ENCODE data around the gene OR10H3. TPM values are rescaled to one million over a fixed set of nuclear protein-coding genes. Genes with fewer than 3 reads are reported as not detected.

Gene OR10H3
- total RNA-seq, 2 donors from 2014 or later = not detected

Other genes with a start within 250 kb of the OR10H3 start
- under 1 TPM in 1 of 2 donors, not detected in 1; 0.72 TPM for gene CYP4F22, start 229.5 kb upstream of the OR10H3 start, total RNA-seq
- gene CYP4F8, start 122.8 kb upstream of the OR10H3 start, total RNA-seq = not detected
- gene CYP4F3, start 97.1 kb upstream of the OR10H3 start, total RNA-seq = under 1 TPM; 0.14 to 0.18 TPM
- gene CYP4F12, start 64.9 kb upstream of the OR10H3 start, total RNA-seq = under 1 TPM in 1 of 2 donors, not detected in 1; 0.32 TPM
- not detected for gene OR10H2, start 10.0 kb upstream of the OR10H3 start, total RNA-seq
- gene OR10H5, start 49.7 kb downstream of the OR10H3 start, total RNA-seq = not detected
- gene OR10H1, start 77.7 kb downstream of the OR10H3 start, total RNA-seq = under 1 TPM in 1 of 2 donors, not detected in 1; 0.10 TPM
- under 1 TPM in 1 of 2 donors, not detected in 1; 0.43 TPM for gene CYP4F2, start 160.1 kb downstream of the OR10H3 start, total RNA-seq
- not detected for gene CYP4F11, start 196.5 kb downstream of the OR10H3 start, total RNA-seq
- gene OR10H4, start 211.0 kb downstream of the OR10H3 start, total RNA-seq = not detected